NCI-H748 (cell line): Measurements from ENCODE around the gene CFAP210.
"Not testable (repeated sequence)": the region's sequence is repeated elsewhere in the genome, so short reads cannot be mapped to it uniquely, and the experiment has no call there.

Experiments used
- DNase-seq: peaks from one replicate; lab custom pipeline; 2025; ENCODE audit not compliant: unreplicated experiment; lab: John Stamatoyannopoulos, UW

CFAP210 gene

DNA sequence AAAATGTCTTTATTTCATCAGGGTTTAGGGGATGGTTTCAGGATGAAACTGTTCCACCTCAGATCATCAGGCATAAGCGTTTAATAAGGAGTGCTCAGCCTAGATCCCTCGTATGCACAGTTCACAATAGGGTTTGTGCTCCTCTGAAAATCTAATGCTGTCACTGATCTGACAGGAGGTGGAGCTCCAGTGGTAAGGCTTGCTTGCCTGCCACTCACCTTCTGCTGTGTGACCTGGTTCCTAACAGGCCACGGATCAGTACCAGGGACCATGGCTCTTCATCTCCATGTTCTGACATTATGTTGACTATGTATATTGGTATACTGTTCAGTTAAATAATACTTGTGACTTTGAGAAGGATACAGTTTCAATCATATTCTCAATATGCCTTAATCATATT lies 68.4 kb downstream of the CFAP210 start:
- no peak for DNase-seq

DNA sequence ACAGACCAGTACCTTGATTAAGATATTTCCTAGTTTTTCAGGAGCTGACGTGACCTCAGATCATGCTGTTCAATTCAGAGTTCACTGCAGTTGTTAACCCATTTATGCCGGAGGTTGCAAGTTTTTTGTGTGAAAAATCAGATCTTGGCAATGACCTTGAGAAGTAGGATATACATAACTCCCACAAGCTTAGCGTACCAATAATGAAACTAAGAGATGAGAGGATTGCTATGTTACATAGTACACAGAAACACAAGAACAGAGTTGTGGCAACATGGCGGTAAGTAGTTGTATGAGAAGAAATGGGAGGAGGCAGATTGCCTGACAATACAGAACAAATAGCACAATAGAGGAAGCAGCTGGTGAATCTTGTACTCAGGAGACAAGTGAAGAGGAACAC lies 71.0 kb downstream of the CFAP210 start:
- DNase-seq: no peak

DNA sequence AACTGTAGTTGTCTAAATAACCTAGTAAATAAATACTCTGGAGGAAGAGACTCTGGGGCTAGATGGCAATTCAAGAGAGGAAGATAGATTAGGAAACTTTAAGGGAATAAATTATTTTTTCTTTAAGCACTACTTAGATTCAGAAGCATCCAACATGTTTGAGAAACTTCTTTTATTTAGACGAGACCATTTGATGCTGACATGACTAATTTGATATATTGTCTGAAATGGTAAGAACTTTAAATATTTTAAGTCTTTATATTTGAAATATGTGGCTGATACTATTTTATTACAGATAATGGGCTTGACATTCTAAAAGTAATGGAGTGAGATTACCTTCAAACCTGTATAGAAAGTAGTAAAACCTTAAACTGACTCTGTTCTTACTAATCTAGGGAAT lies 73.7 kb downstream of the CFAP210 start:
- no peak for DNase-seq

DNA sequence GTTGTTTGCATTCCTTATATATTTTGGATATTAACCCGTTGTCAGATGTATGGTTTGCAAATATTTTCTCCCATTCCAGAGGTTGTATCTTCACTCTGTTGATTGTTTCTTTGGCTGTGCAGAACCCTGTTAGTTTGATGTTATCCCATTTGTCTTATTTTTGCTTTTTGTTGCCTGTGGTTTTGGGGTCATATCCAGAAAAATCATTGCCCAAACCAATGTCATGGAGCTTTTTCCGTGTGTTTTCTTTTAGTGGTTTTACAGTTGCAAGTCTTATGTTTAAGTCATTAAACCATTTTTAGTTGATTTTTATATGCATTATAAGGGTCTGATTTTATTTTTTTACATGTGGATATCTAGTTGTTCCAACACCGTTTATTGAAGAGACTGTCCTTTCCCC lies 74.3 kb downstream of the CFAP210 start:
- DNase-seq: no peak

DNA sequence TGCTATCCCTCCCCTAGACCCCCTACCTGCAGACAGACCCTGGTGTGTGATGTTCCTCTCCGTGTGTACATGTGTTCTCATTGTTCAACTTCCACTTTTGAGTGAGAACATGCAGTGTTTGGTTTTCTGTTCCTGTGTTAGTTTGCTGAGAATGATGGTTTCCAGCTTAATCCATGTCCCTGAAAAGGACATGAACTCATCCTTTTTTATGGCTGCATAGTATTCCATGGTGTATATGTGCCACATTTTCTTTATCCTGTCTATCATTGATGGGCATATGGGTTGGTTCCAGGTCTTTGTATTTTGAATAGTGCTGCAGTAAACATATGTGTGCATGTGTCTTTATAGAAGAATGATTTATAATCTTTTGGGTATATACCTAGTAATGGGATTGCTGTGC lies 78.2 kb downstream of the CFAP210 start:
- not testable (repeated sequence) for DNase-seq

DNA sequence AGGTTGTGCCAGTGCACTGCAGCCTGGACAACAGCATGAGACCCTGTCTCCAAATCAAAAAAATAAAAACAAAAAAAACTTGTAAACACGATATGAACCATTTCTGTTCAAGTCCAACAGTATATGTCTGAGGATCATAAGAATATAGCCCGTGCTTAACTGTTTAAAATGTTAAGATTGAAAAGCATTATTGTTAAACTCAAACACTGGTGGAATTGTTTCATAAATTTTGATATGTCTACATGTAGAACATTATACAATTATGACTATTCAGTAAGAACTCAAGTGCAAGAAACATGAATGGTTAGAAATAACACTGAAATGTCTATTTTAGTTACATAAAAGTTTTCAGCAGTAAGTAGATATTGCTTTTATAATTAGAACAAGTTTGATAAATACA lies 80.3 kb downstream of the CFAP210 start:
- no peak for DNase-seq

DNA sequence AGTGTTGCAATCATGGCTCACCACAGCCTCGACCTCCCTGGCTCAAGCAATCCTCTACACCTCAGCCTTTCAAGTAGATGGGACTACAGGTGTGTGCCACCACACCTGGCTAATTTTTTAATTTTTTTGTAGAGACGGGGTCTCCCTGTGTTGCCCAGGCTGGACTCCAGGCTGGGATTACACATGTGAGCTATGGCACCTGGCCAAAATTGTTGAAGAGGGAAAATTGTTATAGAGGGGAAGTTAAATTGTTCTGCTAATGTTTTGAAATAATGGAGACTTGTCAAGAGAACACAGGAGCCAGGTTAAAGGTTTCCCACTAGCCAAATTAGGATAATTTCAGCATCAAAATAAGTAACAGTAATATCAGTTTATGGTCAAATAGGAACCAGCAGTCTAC lies 84.9 kb downstream of the CFAP210 start:
- DNase-seq: peak; percentile 9

DNA sequence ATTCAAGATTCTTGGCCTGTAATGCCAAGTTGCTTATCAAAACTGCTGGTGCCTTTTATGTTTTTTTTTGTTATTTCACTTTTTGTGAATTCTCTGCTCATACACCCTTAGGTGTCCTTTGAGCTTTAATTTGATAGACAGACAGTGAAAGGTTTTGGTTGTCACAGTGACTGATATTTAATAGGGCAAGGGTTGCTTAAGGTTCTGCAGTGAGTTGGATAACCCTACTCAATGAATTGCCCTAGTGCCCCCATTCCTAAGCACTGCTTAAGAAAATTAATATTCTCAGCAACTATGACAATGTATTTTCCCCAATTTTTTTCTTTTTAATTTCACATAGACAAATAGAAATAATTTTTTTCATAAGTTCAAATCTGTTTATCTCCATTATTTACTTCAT lies 94.6 kb downstream of the CFAP210 start:
- DNase-seq: no peak

DNA sequence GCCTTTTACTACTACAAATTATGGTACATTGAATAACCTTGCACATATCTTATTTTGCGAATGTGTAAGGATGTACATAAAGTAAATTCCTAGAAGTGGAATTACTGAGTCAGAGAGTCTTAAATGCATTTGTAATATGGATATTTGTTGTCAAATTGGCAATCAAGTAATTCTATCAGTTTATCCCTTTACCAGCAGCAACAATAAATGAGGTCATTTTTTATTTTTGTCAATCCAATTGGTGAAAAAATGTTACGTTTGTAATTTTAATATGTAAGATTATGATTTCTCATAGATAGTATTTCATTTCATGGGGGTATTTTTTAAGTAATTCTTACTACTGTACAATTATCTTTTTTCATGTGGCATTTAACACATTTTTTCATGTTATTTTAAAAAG lies 95.2 kb downstream of the CFAP210 start:
- DNase-seq: no peak

DNA sequence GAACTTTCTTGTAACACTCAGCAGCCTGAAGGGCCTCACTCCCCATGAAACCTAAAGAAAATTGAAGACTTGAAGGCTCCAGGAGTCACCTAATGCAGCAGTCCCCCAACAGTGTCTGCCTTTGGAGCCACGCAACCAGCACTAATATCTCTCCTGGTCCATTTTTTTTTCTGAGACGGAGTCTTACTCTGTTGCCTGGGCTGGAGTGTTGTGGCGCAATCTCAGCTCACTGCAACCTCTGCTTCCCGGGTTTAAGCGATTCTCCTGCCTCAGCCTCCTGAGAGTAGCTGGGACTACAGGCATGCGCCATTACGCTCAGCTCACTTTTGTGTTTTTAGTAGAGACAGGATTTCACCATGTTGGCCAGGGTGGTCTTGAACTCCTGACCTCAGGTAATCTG lies 97.7 kb downstream of the CFAP210 start:
- DNase-seq: not testable (repeated sequence)
